Measurements from ENCODE around the gene PSMG3. TPM values are rescaled to one million over a fixed set of nuclear protein-coding genes. Genes with fewer than 3 reads are reported as not detected.

The PSMG3 gene
- total RNA-seq, 1 experiment from 2014 or later, result 63.0 TPM

GRCh38 chr7:1578513-1578912, 8.7 kb upstream of the PSMG3 start:
- H2BK5ac ChIP-seq (ENCODE audit: insufficient read length, low read length), result no peak overlapping the region
- no peaks in the 10 kb centered on the region for H3K27me3 ChIP-seq (ENCODE audit: insufficient read depth, low read length)
- no peak overlapping the region for H2BK12ac ChIP-seq (ENCODE audit: insufficient read length, low read depth, low read length)
- no peaks in the 10 kb centered on the region for H3K23me2 ChIP-seq (ENCODE audit: insufficient read length, low read depth, low read length, poor library complexity, severe bottlenecking)
- no peaks in the 10 kb centered on the region for H3K79me1 ChIP-seq (ENCODE audit: insufficient read depth, low read depth, low read length, poor library complexity, severe bottlenecking)
- H2BK15ac ChIP-seq (ENCODE audit: low read depth, low read length), result no peak overlapping the region
- no peak overlapping the region for H3K18ac ChIP-seq (ENCODE audit: insufficient read length, low read depth, low read length)
- H3K4me1 ChIP-seq (ENCODE audit: insufficient read depth, low read length), result peaks cover 8% of the 10 kb centered on the region; the same call in 1 of the 2 replicates
- no peak overlapping the region for H4K91ac ChIP-seq (ENCODE audit: insufficient read length, low read depth, low read length)
- no peak overlapping the region for H2BK120ac ChIP-seq (ENCODE audit: low read depth, low read length, poor library complexity, severe bottlenecking)
- no peak overlapping the region; a peak in 1 of 5 replicates for H3K4me3 Mint-ChIP-seq
- H3K36me3 Mint-ChIP-seq (ENCODE audit: insufficient read depth in 1 of 3, low read depth in 3 of 3), result peaks cover 7 to 13% (median 12%) of the 10 kb centered on the region in 3 experiments
- no peak overlapping the region for H3K9ac ChIP-seq (ENCODE audit: extremely low read depth, insufficient read length, low read length)
- no peak overlapping the region for H3K27ac ChIP-seq (ENCODE audit: insufficient read length, low read depth, low read length)
- peaks cover 9 to 14% of the 10 kb centered on the region in 2 experiments for H3K9me3 Mint-ChIP-seq
- no peaks in the 10 kb centered on the region for H4K20me1 ChIP-seq (ENCODE audit: control insufficient read depth, insufficient read depth, insufficient read length)
- no peak overlapping the region for H3K4ac ChIP-seq (ENCODE audit: low read depth, low read length)
- H2BK20ac ChIP-seq (ENCODE audit: low read depth, low read length, poor library complexity, severe bottlenecking), result no peak overlapping the region
- H3K4me1 Mint-ChIP-seq, result peaks cover 34 to 35% of the 10 kb centered on the region in 2 experiments
- no peak overlapping the region for H2AK5ac ChIP-seq (ENCODE audit: insufficient read length, low read length)
- no peak overlapping the region for H3T11ph ChIP-seq (ENCODE audit: low read length)
- H3K14ac ChIP-seq (ENCODE audit: insufficient read depth, low read length), result no peak overlapping the region
- H4K8ac ChIP-seq (replicated peaks; ENCODE audit: insufficient read length, low read depth, low read length), result no peak overlapping the region
- H2AFZ ChIP-seq (ENCODE audit: low read length), result no peak overlapping the region
- H3K9me3 ChIP-seq (ENCODE audit: control insufficient read depth, low read depth, low read length), result no peaks in the 10 kb centered on the region
- no peak overlapping the region for H3K23ac ChIP-seq (ENCODE audit: insufficient read length, low read depth, low read length)
- no peak for DNase-seq
- peak overlapping the region in 2 of 3 experiments; percentile 1 to 4; a peak in 1 of 7 replicates for H3K27ac Mint-ChIP-seq
- H4K5ac ChIP-seq (ENCODE audit: insufficient read length, low read depth, low read length), result no peak overlapping the region
- H3K79me2 ChIP-seq (ENCODE audit: insufficient read depth, low read length), result no peaks in the 10 kb centered on the region
- peaks cover 1% of the 10 kb centered on the region for H3K27me3 Mint-ChIP-seq (ENCODE audit: low read depth)
- H3K4me2 ChIP-seq (ENCODE audit: insufficient read depth, insufficient read length, low read length), result no peak overlapping the region
- no peak overlapping the region for H3K56ac ChIP-seq (ENCODE audit: insufficient read length, low read depth, low read length)
- no peak for TF ChIP-seq CTCF (conservative IDR thresholded peaks at IDR 0.05)
- 95% methylated on average over 2 of the region's 6 CpGs for WGBS (ENCODE audit: extremely low coverage, insufficient read length, low lambda C conversion rate)

Data from H9 (cell line).